B cell (primary cell): Measurements from ENCODE around the gene LRRC26. TPM values are rescaled to one million over a fixed set of nuclear protein-coding genes. Genes with fewer than 3 reads are reported as not detected.
A peak's percentile ranks its signal among the peaks of the same experiment; 100 is the strongest.

Experiments used
- ATAC-seq: fragments of 200-7000 bp; cut with Tn5 transposase; one replicate; pipeline ENCODE4 v1.10.0; 2021; ENCODE audit warnings: low read depth, mild to moderate bottlenecking, moderate number of reproducible peaks, moderate library complexity
- CTCF ChIA-PET: fragments of 350-600 bp; sonication (Branson Sonifier 250); formaldehyde crosslinking; loops from one replicate; lab custom pipeline; 2021; ENCODE audit warnings: antibody characterized with exemption, inconsistent platforms; lab: Charles Lee
- POLR2A ChIA-PET: fragments of 350-600 bp; sonication (Branson Sonifier 250); formaldehyde crosslinking; loops from one replicate; lab custom pipeline; 2021; ENCODE audit warnings: antibody characterized with exemption; lab: Charles Lee
- DNase-seq: peaks from one replicate; pipeline ENCODE4 v3.0.0; 2013
- H2AFZ ChIP-seq: 2 replicates; pipeline ENCODE4 v1.6.1; 2012; ENCODE audit warnings: mild to moderate bottlenecking, low read depth, low read length; ENCODE audit not compliant: insufficient read depth, poor library complexity, severe bottlenecking
- H3K27ac ChIP-seq, 2 donors: 1 replicate in 1 of 2; 2 replicates in 1 of 2; pipeline ENCODE4 v1.5.1; 2012 to 2013; ENCODE audit warnings: low read length in 2 of 2, mild to moderate bottlenecking in 2 of 2, moderate library complexity in 1 of 2
- H3K27me3 ChIP-seq, 4 experiments: fragments of 200-600 bp in 1 of 4; sonication (generic) in 1 of 4; replicated peaks in 1 of 4; 1 replicate in 2 of 4; 2 replicates in 2 of 4; pipeline versions ENCODE4 v1.6.1 to v1.7.0; 2013 to 2016; ENCODE audit warnings: low read length in 3 of 4, mild to moderate bottlenecking in 2 of 4, mixed read lengths in 1 of 4, moderate library complexity in 1 of 4; ENCODE audit not compliant: insufficient read depth in 4 of 4, control insufficient read depth in 3 of 4; ENCODE audit errors: control extremely low read depth in 1 of 4
- H3K36me3 ChIP-seq, 2 experiments: replicated peaks in 1 of 2; 1 replicate in 1 of 2; 2 replicates in 1 of 2; pipeline versions ENCODE4 v1.6.1 to v1.7.1; 2013; ENCODE audit warnings: low read length in 1 of 2; ENCODE audit not compliant: insufficient read depth in 2 of 2, control insufficient read depth in 1 of 2; ENCODE audit errors: control extremely low read depth in 1 of 2, extremely low read depth in 1 of 2
- H3K4me1 ChIP-seq, 2 donors: fragments of 200-600 bp in 1 of 2; sonication (generic) in 1 of 2; 1 replicate in 1 of 2; 2 replicates in 1 of 2; pipeline versions ENCODE4 v1.5.1 to v1.6.1; 2013 to 2017; ENCODE audit warnings: low read length in 2 of 2; ENCODE audit not compliant: control insufficient read depth in 2 of 2, insufficient read depth in 2 of 2
- H3K4me2 ChIP-seq: replicated peaks from 2 replicates; pipeline ENCODE3; 2012; ENCODE audit warnings: mild to moderate bottlenecking, low read depth, low read length; ENCODE audit not compliant: poor library complexity, severe bottlenecking
- H3K4me3 ChIP-seq, 5 experiments: fragments of 200-600 bp in 1 of 5; sonication (generic) in 1 of 5; 1 replicate in 3 of 5; 2 replicates in 2 of 5; pipeline versions ENCODE4 v1.5.1 to v1.7.0; 2011 to 2016; ENCODE audit warnings: low read length in 4 of 5, mild to moderate bottlenecking in 4 of 5, low read depth in 2 of 5, control low read depth in 1 of 5, moderate library complexity in 1 of 5; ENCODE audit not compliant: insufficient read depth in 1 of 5; ENCODE audit errors: control extremely low read depth in 1 of 5, extremely low read depth in 1 of 5
- H3K79me2 ChIP-seq: fragments of 200-600 bp; sonication (generic); one replicate; pipeline ENCODE4 v1.6.0; 2016; ENCODE audit warnings: low read length; ENCODE audit not compliant: control insufficient read depth, insufficient read depth
- H3K9ac ChIP-seq: fragments of 200-600 bp; sonication (generic); 2 replicates; pipeline ENCODE4 v1.6.1; 2017; ENCODE audit warnings: mild to moderate bottlenecking, low read length, moderate library complexity
- H3K9me3 ChIP-seq, 3 donors: one replicate each; pipeline versions ENCODE4 v1.6.1 to v1.7.1; 2013; ENCODE audit warnings: low read length in 2 of 3; ENCODE audit not compliant: control insufficient read depth in 2 of 3, insufficient read depth in 1 of 3; ENCODE audit errors: control extremely low read depth in 1 of 3
- H4K20me1 ChIP-seq: 2 replicates; pipeline ENCODE4 v1.6.0; 2012; ENCODE audit warnings: mild to moderate bottlenecking, low read length; ENCODE audit not compliant: insufficient read depth, control insufficient read depth, poor library complexity, severe bottlenecking
- H3K27ac Mint-ChIP-seq: one replicate; pipeline ENCODE4 v1.8.0; 2021; ENCODE audit warnings: mixed read lengths
- H3K27me3 Mint-ChIP-seq: one replicate; pipeline ENCODE4 v1.8.0; 2021; ENCODE audit warnings: mixed read lengths
- H3K4me1 Mint-ChIP-seq: one replicate; pipeline ENCODE4 v1.8.0; 2021; ENCODE audit warnings: mixed read lengths
- H3K4me3 Mint-ChIP-seq: one replicate; pipeline ENCODE4 v1.8.0; 2021; ENCODE audit warnings: mixed read lengths
- H3K9me3 Mint-ChIP-seq: one replicate; pipeline ENCODE4 v1.8.0; 2022; ENCODE audit warnings: mixed read lengths; ENCODE audit not compliant: insufficient read depth
- CTCF ChIP-seq: fragments of 200-600 bp; IDR thresholded peaks from one replicate; pipeline ENCODE4 v1.8.0; 2022; ENCODE audit warnings: antibody characterized with exemption, mild to moderate bottlenecking
- EZH2 ChIP-seq: IDR thresholded peaks from 2 replicates; pipeline ENCODE4 v1.6.1; 2012; ENCODE audit warnings: borderline replicate concordance, low read depth, mild to moderate bottlenecking, moderate library complexity, low read length; ENCODE audit not compliant: insufficient read depth, poor library complexity, severe bottlenecking
- WGBS: methylation state at CpG from one replicate; pipeline ENCODE4 v1.1.5; 2013; ENCODE audit warnings: missing lambda C conversion rate; ENCODE audit not compliant: insufficient coverage; 5-methylcytosine and 5-hydroxymethylcytosine counted together
- intact Hi-C: fragments of 100-400 bp; cut with micrococcal nuclease; formaldehyde crosslinking; loops from one replicate; pipeline ENCODE4 v1.10.0; 2022
- polyA plus RNA-seq: library from polyadenylated mRNA; depleted of rRNA; stranded (reverse); fragments of >200 nt; gene quantifications from 2 replicates; pipeline ENCODE4 v1.2.3, GENCODE V29; 2012
- total RNA-seq, 2 donors: library from RNA; stranded (reverse); fragments of 120-200 nt in 1 of 2; gene quantifications; 1 replicate in 1 of 2; 2 replicates in 1 of 2; pipeline versions ENCODE4 v1.2.3 to v1.2.4, GENCODE V29; 2013 to 2022

LRRC26 gene
- total and polyA plus RNA-seq, 2 donors (not counting 1 experiment from before 2014, with no cell fraction given) = not detected

- H3K27ac ChIP-seq = no peak overlapping the region
- H3K9ac ChIP-seq = peak overlapping the region; percentile 84
- POLR2A ChIA-PET = interaction anchor here (1.1 to 2.1 kb wide), 4 partner anchors 16 to 77 kb away, joined by 3 to 10 read pairs (median 4); partner anchors contain the start of genes ANAPC2, RNF208, SSNA1 and TUBB4B
- H3K9me3 Mint-ChIP-seq = no peaks in the 10 kb centered on the region
- peaks cover 31 to 44% of the 10 kb centered on the region in 2 donors for H3K4me1 ChIP-seq
- H3K4me1 Mint-ChIP-seq = peaks cover 37% of the 10 kb centered on the region
- H3K27ac Mint-ChIP-seq = peak overlapping the region; percentile 88
- H2AFZ ChIP-seq = no peak overlapping the region
- ATAC-seq = no peak
- peak overlapping the region; percentile 85 for H3K4me2 ChIP-seq
- H3K27me3 Mint-ChIP-seq = no peaks in the 10 kb centered on the region
- CTCF ChIA-PET = interaction anchor here (1.3 to 2.1 kb wide), 3 partner anchors 19 to 30 kb away, joined by 4 to 5 read pairs (median 4); partner anchors contain the start of genes CYSRT1 and RNF224
- peaks cover 43% of the 10 kb centered on the region for H4K20me1 ChIP-seq
- peaks cover 0 to 5% of the 10 kb centered on the region in 2 experiments for H3K36me3 ChIP-seq
- peak overlapping the region; percentile 93 for H3K4me3 Mint-ChIP-seq
- no peak for DNase-seq
- peak overlapping the region in 1 of 5 experiments; percentile 66 for H3K4me3 ChIP-seq
- no peaks in the 10 kb centered on the region for H3K9me3 ChIP-seq
- peaks cover 58% of the 10 kb centered on the region for H3K79me2 ChIP-seq
- no peaks in the 10 kb centered on the region for H3K27me3 ChIP-seq
- TF ChIP-seq EZH2 = no peak
- no peak for TF ChIP-seq CTCF
- 86% methylated on average over 7 of the region's 7 CpGs for WGBS
- intact Hi-C loops = loop anchor here (10.0 kb wide), 1 partner anchor 322 kb away; the partner anchor contains the start of gene TRAF2
Observed at GRCh38 chr9:137206602-137207001, 36.8 kb upstream of the LRRC26 start.
